ENCODE measurements around the gene RIMBP2.
"Not testable (repeated sequence)": the region's sequence is repeated elsewhere in the genome, so short reads cannot be mapped to it uniquely, and the experiment has no call there.

The RIMBP2 gene

DNA sequence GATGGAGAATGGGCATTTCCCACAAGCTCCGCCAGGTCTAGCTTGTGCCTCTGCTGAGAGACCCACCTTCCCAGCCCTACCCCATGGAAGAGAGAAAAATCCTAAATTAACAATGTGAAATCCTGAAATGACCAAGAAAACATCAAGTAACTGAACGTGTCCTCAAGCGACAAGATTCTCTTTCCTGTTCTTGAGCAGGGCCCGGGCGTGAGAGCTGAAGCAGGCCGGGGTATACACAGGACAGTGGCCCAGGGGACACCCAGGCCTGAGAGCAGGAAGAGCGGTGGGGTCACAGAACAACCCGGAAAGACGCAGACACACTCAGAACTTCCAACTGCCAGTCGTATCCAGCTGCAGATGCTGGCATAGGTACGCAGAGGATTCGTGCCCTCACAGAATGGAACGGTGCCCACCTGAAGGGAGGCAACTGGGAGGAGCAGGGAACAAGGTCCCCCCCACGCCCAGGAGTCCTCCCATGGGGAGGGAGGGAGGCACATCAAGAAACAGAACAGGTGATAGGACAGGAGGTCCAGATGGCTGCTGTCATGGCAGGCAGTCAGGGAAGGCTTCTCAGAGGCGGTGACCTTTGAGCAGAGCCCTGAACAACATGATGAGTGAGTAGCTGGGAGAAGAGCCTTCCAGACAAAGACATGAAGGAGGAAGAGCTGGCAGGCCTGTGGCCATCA lies 9.1 kb downstream of the RIMBP2 start:
- no peak for DNase-seq (ENCODE audit: low spot score)

DNA sequence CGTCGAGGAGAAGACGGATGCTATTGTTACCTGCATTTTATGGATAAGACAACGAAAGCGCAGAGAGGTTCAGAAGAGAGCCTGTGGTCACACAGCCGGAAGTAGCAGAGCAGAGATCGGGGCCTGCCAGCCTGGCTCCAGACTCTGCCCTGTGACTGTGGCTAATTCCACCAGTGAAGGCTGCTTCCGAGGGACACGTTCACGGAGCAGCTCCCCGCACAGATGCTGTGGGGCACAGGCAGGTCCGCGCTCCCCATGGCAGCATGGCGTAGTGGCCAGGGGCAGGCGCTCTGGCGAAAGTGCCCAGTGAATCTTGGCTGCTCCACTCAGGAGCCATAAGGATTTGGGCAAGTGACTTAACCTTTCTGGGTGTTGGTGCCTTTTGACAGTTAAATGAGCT lies 9.8 kb downstream of the RIMBP2 start:
- no peak for DNase-seq (ENCODE audit: low spot score)

DNA sequence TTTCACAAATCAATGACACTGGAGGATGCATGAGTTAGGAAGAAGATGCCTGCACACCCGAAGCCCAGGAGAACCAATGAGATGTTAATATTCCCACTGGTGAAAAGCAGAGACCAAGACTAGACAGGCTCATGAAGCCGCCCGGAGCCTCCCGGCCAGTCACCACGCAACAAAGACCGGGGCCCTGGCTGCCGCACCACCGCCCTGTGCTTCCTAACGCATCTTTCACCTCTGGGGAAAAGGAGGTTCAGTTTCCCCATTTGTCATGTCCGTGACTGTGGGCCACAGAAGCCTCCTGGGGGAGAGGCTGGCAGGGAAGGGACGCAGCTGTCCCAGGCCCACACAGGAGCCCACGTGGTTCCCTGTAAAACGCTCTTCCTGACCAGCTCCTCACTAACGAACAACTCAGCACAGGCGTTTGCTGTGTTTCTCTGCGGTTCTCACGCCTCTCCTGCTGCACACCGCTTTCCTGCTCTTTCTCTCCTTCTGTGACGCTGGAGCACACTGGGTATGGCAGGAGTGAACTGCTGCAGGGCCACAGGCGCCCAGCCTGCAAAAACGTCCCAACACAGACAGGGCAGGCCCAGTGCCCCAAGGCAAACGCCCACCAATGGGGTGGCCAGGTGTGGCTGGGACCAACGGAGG lies 10.8 kb downstream of the RIMBP2 start:
- DNase-seq (ENCODE audit: low spot score) = no peak

DNA sequence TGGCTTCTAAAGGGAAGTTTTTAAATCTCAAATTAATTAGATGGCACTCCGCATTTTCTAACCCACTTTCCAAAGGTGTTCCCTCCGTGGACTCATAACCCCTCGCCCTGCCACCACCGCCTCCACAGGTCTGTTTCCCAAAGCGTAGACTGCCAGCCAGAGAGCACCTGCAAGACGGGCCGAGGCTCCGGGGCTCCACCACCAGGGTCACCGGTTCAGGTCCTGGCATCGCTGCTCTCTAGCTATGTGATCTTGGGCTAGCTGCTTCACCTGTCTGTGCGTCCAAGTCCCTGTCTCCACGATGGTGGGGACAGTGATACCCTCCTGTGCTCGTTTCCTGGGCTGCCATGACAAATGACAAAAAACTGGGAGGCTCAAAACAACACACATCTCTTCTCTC lies 11.5 kb downstream of the RIMBP2 start:
- DNase-seq (ENCODE audit: low spot score) = no peak

GRCh38 chr12:130703733-130704375 lies 12.2 kb downstream of the RIMBP2 start:
- DNase-seq (ENCODE audit: low spot score) = no peak

DNA sequence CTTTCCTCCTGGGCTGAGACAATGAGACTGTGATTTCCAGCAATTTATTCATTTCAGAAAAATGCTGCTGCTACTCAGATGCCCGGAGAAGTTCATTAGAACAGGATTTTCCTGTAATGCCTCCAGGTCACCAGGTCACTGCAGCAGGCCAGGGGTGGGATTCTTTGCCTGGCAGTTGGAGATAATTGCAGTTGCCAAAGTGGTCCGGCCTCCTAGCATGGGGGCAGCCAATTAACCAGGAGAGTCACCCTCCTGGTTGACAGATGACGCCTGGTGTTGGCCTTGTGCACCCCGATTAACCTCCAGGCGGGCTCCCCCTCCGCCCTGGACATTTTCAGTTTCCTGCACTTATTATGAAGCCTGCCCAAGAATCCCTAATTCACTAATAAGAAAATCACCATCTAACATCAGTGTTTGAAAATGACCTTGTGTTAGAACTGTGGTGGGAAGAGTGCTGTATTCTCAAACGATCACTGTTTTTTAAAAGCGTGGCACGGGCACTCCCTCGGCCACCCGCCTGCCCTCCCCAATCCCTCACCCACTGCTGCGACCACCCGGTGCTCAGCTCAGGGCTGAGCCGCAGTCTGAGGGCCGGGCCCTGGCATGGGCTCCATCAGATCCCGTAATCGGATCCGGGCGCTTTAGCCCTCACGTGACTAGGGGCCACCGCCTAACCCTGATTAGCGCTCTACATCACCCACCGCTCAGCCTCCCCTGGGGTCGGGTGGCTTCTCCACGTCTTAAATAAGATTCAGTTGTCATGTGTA lies 12.9 kb downstream of the RIMBP2 start:
- DNase-seq (ENCODE audit: low spot score) = no peak

- DNase-seq (ENCODE audit: low spot score) = no peak
Measured at GRCh38 chr12:130701402-130701744, 14.7 kb downstream of the RIMBP2 start.

DNA sequence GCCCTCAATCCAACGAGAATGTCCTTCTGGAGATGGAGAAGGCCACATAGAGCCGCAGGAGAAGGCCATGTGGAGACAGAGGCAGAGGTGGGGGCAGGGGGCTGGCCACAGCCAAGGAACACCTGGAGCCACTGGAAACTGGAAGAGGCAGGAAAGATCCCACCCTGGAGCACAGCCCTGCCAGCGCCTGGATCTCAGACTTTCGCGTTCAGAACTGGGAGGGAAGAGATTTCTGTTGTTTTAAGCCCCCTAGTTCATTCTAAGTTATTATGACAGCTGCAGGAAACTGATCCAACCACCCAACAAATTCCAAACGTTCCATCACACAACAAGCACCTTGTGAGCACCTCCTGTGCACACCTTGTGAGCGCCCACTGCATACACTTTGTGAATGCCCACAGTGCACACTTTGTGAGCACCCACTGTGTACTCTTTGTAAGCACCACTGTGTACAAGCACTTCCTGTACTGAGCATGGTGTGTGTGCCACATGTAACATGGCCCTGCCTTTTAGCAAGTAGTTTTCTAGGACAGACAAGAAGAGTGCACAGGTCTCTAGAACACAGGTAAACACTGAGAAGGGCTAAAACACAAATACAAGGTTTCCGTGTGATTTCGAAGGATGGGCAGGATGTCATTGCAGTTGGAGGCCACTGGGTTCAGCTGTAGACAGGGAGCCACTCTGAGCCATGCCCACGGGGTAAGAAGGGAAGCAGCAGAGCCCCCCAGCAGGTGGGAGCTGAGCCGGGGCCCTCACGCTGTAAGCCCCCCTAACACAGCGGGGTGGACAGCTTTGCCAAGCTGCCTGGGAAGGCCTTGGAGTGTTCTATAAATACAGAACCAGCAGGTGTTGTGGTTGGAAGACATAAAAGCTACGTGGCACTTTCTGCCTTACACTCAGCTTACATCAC lies 15.4 kb downstream of the RIMBP2 start:
- DNase-seq (ENCODE audit: low spot score) = no peak

- DNase-seq (ENCODE audit: low spot score) = no peak
Measured at GRCh38 chr12:130698106-130698505, 18.0 kb downstream of the RIMBP2 start.

GRCh38 chr12:130696379-130697100 lies 19.6 kb downstream of the RIMBP2 start:
- DNase-seq (ENCODE audit: low spot score) = no peak

- no peak for DNase-seq (ENCODE audit: low spot score)
Measured at GRCh38 chr12:130695061-130695460, 21.0 kb downstream of the RIMBP2 start.

DNA sequence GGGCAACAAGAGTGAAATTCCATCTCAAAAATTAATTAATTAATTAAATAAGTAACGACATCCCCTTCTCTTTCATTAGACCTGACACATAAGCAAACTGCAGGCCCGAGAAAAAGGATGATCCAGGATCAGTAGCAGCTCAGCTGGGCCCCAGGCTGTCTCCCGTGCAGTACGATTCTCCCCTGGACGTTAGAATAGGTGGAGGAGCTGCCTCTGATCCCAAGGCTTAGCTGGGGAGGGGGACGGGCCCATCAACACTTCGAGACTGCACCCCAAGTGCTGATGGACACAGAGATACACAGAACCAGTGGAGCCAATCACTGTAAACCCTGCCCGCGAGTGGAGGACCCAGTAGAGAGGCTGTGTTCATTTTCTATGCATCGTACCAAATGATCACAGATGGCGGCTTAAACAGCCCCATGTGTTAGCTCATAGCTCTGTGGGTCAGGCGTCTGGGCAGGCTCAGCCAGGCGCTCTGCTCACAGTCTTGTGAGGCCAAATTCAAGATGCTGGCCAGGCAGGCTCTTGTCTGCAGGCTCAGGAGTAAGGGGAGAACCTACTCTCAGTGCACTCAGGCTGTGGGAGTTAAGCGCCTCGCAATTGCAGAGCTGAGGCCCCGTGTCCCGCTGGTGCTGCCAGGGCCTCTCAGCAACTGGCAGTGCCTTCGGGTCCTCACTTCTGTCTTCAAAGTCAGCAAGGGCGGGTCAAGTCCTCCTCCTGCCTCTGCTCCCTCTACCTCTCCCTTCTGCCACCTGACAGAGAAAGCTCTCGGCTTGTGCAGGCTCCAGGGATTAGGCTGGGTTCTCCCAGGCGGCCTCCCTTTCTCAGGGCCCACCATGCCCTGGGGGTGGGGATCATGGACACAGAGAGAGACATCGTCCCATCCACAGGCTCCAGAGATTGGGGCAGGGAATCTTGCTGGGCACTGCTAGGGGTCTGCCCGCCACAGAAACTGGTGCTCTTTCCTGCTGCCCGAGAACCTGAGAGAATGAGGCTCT lies 26.4 kb downstream of the RIMBP2 start:
- DNase-seq (ENCODE audit: low spot score) = no peak

GRCh38 chr12:130688999-130689398 lies 27.1 kb downstream of the RIMBP2 start:
- not testable (repeated sequence) for DNase-seq (ENCODE audit: low spot score)

GRCh38 chr12:130687796-130688778 lies 28.0 kb downstream of the RIMBP2 start:
- DNase-seq (ENCODE audit: low spot score) = no peak

DNA sequence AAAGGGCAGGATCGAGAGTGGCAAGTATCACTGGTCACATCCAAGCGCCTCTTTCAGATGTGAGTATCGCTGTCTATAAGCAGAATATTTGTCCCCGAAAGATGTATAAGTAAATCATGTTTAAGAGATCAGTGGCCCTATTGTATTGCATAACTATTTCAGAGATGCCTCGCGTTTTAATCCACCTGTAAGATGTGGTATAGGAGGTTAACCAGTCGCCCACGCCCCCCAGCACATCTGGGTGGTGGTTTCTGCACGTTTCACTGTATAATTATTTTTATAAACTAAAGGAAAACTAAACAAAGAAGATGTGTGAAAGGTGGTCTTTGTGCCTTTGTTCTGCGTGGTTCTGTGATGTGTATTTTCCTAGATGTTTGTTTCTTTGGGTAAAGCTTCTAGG lies 28.9 kb downstream of the RIMBP2 start:
- no peak for DNase-seq (ENCODE audit: low spot score)

DNA sequence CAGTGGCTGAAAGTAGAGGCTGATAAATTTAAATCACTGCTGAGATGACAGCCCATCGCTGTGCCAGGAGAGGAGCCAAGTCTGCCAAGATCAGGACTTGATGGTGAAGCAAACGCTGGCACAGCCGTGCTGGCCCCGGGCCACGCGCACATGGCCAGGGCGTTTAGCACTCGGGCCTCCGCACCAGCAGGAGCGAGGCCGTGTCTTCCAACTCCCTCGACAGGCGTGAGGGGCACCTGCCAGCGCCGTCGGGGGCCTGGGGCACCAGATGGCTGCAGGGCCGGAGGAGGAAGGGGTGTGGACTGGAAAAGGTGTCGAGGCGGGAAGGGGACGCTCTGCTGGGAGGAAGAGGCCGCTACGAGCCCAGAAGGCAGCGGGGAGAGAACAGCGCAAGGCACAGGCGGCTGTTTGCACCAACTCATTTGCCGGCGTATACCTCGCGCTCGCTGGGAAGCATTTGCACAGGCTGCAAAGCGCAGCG lies 29.5 kb downstream of the RIMBP2 start:
- no peak for DNase-seq (ENCODE audit: low spot score)

DNA sequence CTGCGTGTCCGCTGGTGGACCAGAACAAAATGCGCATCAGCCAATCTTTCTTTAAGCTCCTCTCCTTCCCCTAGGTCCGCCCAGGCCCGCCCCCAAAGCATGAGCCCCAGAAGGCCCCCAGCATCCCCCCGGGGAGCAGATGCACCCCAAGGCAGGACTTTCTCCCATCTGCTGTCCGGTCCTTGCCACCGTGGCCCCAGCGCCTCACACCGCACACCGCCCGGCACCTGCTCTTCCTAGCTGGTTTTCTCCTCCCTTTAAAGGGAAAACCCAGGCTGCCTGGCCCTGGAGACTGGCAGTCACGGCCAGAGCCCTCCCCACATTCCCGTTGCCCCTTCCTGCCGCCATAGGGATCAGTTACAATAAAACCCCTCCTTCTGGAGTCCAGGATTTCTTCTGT lies 30.2 kb downstream of the RIMBP2 start:
- no peak for DNase-seq (ENCODE audit: low spot score)

- no peak for DNase-seq (ENCODE audit: low spot score)
Measured at GRCh38 chr12:130685250-130685787, 30.8 kb downstream of the RIMBP2 start.

Measured in germinal center (tissue), 1 donor.